IMR-90 (cell line): ENCODE data around the gene MIEF1.

Experiments
- BHLHE40 ChIP-seq: fragments of 150-350 bp; IDR thresholded peaks from 2 replicates; pipeline ENCODE4 v1.6.1; 2016; ENCODE audit warnings: mild to moderate bottlenecking, low read depth, low read length
- CEBPB ChIP-seq: IDR thresholded peaks from 2 replicates; pipeline ENCODE4 v1.6.1; 2012; ENCODE audit warnings: low read depth, low read length, improper control_type of control experiment
- CHD1 ChIP-seq: IDR thresholded peaks from 2 replicates; pipeline ENCODE4 v1.6.1; 2012; ENCODE audit warnings: low read depth, low read length, improper control_type of control experiment
- MAFK ChIP-seq: IDR thresholded peaks from 2 replicates; pipeline ENCODE4 v1.6.1; 2012; ENCODE audit warnings: low read depth, low read length, improper control_type of control experiment
- MXI1 ChIP-seq: IDR thresholded peaks from 2 replicates; pipeline ENCODE4 v1.6.1; 2012; ENCODE audit warnings: low read depth, mild to moderate bottlenecking, low read length, moderate library complexity, borderline replicate concordance
- NFE2L2 ChIP-seq: fragments of 150-350 bp; IDR thresholded peaks from 2 replicates; pipeline ENCODE4 v1.6.1; 2016; ENCODE audit warnings: low read depth, mild to moderate bottlenecking, low read length
- POLR2A ChIP-seq: IDR thresholded peaks from 2 replicates; pipeline ENCODE4 v1.6.1; 2012; ENCODE audit warnings: mild to moderate bottlenecking, low read depth, low read length
- RAD21 ChIP-seq: IDR thresholded peaks from 2 replicates; pipeline ENCODE4 v1.6.1; 2012; ENCODE audit warnings: low read length, improper control_type of control experiment
- RCOR1 ChIP-seq: IDR thresholded peaks from 2 replicates; pipeline ENCODE4 v1.6.1; 2012; ENCODE audit warnings: mild to moderate bottlenecking, low read length, improper control_type of control experiment; ENCODE audit not compliant: insufficient replicate concordance
- RFX5 ChIP-seq: IDR thresholded peaks from 2 replicates; pipeline ENCODE4 v1.8.0; 2012; ENCODE audit warnings: low read depth, mild to moderate bottlenecking, low read length, moderate library complexity
- SMC3 ChIP-seq: fragments of 150-350 bp; IDR thresholded peaks from 2 replicates; pipeline ENCODE4 v1.6.1; 2016; ENCODE audit warnings: low read depth, mild to moderate bottlenecking, antibody characterized with exemption, low read length, moderate library complexity
- TF ChIP-seq, protein P1 (sequence below): conservative IDR thresholded peaks from 2 replicates; pipeline ENCODE4 v1.5.1; 2012; ENCODE audit warnings: mild to moderate bottlenecking, low read depth, low read length, improper control_type of control experiment
- TF ChIP-seq, protein P2 (sequence below): fragments of 150-350 bp; IDR thresholded peaks from 2 replicates; pipeline ENCODE4 v1.6.1; 2017; ENCODE audit warnings: mild to moderate bottlenecking, antibody characterized with exemption, low read length, low read depth

DNA sequence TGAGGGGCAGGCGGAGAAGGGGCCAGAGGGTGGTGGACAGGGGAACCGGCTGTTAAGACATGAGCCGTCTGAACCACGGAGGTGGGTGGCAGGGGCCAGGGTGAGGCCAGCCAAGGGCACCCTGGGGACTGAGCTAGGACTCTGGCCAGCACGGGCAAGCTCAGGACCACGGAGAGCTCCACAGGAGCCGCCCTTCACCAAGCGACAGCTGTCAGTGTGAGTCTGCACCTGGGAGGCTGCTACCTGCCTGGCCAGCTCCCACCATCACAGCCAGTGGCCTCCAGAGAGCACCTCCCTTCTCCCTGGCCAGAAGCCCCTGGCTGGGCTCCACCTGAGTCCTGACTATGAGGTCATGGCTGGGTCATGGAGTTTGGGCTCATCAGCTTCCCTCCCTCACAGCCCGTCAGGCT, 23.6 kb upstream of the MIEF1 start:
- TF ChIP-seq, protein P1, sequence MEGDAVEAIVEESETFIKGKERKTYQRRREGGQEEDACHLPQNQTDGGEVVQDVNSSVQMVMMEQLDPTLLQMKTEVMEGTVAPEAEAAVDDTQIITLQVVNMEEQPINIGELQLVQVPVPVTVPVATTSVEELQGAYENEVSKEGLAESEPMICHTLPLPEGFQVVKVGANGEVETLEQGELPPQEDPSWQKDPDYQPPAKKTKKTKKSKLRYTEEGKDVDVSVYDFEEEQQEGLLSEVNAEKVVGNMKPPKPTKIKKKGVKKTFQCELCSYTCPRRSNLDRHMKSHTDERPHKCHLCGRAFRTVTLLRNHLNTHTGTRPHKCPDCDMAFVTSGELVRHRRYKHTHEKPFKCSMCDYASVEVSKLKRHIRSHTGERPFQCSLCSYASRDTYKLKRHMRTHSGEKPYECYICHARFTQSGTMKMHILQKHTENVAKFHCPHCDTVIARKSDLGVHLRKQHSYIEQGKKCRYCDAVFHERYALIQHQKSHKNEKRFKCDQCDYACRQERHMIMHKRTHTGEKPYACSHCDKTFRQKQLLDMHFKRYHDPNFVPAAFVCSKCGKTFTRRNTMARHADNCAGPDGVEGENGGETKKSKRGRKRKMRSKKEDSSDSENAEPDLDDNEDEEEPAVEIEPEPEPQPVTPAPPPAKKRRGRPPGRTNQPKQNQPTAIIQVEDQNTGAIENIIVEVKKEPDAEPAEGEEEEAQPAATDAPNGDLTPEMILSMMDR = no peak
- TF ChIP-seq CEBPB (no peak), RAD21 (no peak), POLR2A (no peak), RCOR1 (no peak), CHD1 (no peak), SMC3 (no peak), BHLHE40 (no peak), NFE2L2 (no peak), MXI1 (no peak), RFX5 (no peak), MAFK (no peak)
- TF ChIP-seq, protein P2, sequence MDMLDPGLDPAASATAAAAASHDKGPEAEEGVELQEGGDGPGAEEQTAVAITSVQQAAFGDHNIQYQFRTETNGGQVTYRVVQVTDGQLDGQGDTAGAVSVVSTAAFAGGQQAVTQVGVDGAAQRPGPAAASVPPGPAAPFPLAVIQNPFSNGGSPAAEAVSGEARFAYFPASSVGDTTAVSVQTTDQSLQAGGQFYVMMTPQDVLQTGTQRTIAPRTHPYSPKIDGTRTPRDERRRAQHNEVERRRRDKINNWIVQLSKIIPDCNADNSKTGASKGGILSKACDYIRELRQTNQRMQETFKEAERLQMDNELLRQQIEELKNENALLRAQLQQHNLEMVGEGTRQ = no peak
